Activated CD4-positive, alpha-beta T cell treated with anti-CD3 and anti-CD28 coated beads, Interleukin-2, amount 50 U/mL, for 4 hours (primary cell): ENCODE measurements around the gene LGALS9B.
"Not testable (repeated sequence)": the region's sequence is repeated elsewhere in the genome, so short reads cannot be mapped to it uniquely, and the experiment has no call there.

ENCODE experiments used
- DNase-seq, 2 experiments: peaks; one replicate each; pipeline ENCODE4 v3.0.0-alpha.2; 2020

Gene LGALS9B

GRCh38 chr17:20466553-20466952, 786 bp downstream of the LGALS9B start:
- not testable (repeated sequence) for DNase-seq

GRCh38 chr17:20465535-20465934, 1.8 kb downstream of the LGALS9B start:
- DNase-seq, result not testable (repeated sequence)

- DNase-seq, result not testable (repeated sequence)
Measured at GRCh38 chr17:20464854-20465414, 2.4 kb downstream of the LGALS9B start.

- DNase-seq, result not testable (repeated sequence)
Measured at GRCh38 chr17:20462158-20462557, 5.2 kb downstream of the LGALS9B start.

DNA sequence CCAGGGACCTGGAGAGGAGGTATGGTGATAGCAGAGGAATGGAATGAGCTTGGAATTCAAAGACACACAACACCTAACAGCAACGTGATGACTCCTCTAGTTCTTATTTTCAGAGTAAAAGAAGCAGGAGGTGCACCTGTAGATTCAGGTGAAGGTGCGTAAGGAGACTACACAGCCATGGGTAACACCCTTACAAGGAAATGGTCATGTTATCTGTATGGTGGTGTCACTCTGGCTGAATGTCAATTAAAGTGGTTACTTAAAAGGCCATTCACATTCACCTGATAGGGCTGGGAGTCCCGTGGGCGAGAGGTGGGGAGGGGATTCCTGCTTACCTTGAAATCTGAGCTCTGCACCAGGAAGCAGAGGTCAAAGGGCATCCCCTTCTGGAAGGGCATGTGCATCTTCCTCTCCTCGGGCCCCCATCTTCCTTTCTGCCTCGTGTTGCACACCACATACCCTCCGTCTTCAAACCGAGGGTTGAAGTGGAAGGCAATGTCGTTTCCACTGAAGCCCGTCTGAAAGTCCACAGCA, 9.4 kb downstream of the LGALS9B start:
- not testable (repeated sequence) for DNase-seq

DNA sequence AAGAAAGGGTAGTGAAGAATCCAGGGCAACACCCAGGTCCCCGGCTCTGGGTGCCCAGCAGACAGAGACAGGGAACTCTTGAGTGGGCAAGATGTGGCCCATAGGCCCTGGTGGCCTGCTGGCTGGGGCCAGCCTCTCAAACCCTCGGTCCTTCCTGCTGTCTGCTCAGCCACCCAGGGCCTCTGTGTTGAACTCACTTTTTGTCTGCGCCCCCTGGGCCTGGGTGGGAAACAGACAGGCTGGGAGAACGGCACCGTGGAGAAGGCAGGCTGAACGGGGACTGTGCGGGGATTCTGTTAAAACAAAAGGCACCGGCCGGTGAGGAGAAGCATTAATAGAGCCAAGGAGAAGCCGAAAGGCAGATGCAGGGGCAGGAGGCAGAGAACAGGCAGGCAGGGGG, 12.2 kb downstream of the LGALS9B start:
- not testable (repeated sequence) for DNase-seq

DNA sequence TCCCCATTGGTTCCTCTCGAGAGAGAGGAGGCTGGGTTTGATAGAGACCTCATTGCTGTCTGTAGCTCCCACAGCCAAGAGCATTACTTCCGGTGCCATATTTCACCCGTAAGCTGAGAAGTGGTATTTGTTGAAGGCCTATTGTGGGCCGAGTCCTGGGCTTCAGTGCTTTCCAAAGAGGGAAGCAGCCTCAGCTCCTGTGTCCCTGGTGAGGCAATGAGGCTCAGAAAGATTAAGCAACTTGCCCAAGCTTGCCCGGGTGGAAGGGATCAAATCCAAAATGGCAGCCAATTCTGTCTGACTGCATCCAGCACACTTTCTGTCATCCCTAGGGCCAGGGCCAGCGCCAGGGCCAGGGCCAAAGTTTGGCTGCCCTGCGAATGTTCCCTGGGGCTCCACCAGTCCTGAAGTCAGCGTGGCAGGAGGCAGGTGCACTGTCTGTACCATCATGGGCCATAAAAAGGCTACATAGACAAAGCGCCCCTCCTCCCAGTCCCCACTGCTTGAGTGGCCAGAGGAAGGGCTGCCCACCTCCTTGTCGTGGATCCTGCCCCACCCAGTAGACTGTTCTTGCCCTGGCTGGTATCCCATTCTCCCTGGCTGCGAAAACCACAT, 13.4 kb downstream of the LGALS9B start:
- DNase-seq, result not testable (repeated sequence)

DNA sequence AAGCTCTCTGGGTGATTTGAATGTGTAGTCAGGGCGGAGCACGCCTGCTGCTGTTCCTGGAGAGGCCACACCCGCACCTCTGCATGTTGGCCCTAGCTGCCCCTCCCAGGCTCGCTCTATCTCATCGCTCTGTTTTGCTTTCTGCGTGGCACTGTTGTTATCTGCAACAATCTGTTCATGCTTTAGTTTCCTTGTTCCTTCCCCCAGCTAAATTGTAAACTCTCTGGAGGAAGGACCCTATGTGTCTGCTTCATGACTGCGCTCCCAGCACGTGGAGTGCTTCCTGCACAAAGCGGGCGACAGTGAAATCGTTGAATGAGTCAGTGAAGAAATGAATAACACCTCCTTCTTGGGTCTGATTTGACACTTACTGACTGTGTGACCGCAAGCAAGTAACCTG, 16.5 kb downstream of the LGALS9B start:
- DNase-seq, result not testable (repeated sequence)

- not testable (repeated sequence) for DNase-seq
Measured at GRCh38 chr17:20447534-20448321, 19.6 kb downstream of the LGALS9B start.

- DNase-seq, result not testable (repeated sequence)
Measured at GRCh38 chr17:20446895-20447294, 20.4 kb downstream of the LGALS9B start.

- not testable (repeated sequence) for DNase-seq
Measured at GRCh38 chr17:20444581-20445236, 22.6 kb downstream of the LGALS9B start.

DNA sequence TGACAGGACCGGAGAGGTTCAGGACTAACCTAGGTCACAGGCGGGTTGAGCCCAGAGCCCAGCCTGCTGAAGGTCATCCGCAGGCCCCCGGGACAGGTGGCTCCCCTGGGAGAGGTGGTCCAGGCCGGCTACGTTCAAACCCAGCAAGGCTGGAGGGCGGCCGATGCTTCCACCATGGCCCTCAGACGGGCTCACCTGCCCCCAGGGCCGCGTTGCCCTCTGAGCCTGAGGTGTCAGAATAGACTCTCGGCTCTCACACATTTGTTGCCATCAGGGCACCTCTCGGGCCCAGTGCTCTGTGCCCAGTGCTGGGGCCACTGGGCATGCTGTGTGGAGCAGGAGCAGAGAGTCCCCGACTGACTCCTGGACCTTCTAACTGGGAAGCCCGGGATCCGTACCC, 23.2 kb downstream of the LGALS9B start:
- DNase-seq, result not testable (repeated sequence)

DNA sequence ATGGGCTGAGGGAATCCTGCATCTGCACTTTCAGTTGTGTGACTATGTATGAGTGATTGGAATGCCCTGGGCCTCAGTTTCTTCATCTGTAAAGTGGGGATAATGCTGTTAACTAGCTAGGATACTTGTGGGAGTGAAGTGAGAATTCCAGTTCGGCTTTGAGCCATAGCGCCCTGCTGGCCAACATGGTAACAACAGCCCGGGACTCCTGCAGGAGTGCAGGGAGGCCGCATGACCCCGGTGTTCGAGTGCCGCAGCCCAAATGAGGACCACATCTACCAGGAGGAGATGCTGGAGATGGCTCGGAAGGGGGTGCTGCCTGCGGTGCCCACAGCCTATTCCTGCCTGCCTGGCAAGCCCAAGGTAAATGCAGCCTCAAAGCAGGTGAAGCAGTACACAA, 23.7 kb downstream of the LGALS9B start:
- DNase-seq, result not testable (repeated sequence)

- DNase-seq, result not testable (repeated sequence)
Measured at GRCh38 chr17:20440665-20441064, 26.7 kb downstream of the LGALS9B start.

DNA sequence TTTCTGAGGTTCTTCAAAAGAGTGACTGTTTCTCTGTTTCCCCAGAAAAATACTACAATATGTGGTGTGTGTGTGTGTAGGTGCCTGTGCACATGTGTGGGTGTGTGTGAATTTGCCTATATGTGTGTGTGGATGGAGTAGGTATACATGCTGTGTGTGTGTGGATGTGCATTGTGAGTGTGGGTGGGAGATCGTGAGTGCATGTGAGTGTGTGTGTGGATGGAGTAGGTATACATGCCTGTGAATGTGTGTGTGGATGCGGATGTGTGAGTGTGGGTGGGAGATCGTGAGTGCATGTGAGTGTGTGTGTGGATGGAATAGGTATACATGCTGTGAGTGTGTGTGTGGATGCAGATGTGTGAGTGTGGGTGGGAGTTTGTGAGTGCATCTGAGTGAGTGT, 32.2 kb downstream of the LGALS9B start:
- not testable (repeated sequence) for DNase-seq

DNA sequence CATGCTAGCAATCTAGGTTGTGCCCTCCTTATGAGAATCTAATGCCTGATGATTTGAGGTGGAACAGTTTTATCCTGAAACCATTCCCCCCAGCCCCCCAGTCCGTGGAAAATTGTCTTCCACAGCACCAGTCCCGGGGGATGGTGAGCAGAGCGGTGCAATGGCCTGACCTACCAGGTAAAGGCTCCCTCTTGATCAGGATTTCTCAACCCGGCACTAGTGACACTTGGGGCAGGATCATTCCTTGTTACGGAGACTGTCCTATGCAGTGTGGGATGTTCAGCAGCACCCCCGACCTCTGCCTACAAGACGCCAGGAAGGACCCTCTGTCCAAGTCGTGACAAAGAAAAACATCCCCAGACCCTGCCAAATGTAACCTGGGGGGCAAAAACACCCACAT, 34.0 kb downstream of the LGALS9B start:
- DNase-seq, result not testable (repeated sequence)

DNA sequence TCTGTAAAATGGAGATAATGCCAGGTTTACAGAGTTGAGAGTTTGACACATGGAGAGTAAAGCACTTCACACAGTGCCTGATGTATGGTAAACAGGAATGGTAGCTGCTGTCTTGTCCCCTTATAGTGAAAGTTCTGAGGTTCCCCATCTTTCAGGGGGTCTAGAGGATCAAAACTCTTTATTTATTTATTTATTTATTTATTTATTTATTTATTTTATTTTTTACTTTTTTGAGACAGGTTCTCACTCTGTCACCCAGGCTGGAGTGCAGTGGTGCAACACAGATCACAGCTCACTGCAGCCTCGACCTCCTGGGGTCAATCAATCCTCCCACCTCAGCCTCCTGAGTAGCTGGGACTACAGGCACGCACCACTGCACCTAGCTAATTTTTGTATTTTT, 40.1 kb downstream of the LGALS9B start:
- DNase-seq, result not testable (repeated sequence)

DNA sequence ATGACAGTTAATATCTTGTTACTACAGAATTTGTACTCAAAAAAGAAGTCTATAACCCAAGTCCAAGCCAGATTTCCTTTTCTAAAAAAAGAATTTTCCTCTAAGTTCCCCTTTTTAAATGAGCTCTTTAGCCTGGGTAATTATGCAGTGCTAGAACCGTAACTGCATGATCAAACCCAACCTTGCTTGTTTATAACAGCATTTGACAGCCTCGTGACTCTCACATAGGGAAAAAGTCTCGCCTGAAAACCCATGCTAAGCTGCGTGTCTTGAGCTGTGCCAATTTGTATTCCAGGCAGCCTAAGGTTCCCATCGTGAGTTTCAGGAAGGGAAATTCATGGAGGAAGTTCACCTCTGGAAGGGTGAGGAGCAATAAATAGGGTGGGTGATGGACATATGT, 44.5 kb downstream of the LGALS9B start:
- not testable (repeated sequence) for DNase-seq

DNA sequence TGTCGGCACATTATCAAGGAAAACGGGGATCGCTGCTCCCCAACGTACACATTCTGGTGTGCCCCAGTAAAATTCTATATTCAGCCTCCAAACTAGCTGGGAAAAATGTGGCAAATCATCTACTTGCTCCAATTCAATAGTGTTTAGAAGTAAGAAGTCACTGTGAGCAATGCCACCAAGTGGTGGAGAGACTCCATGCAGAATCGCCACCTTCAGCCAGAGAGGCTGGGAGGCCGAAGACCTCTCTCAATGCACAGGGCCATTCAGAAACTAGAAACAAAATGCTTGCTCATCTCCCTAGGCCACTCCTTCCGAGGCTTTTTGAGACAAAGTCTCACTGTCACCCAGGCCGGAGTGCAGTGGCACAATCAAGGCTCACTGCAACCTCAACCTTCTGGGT, 48.5 kb downstream of the LGALS9B start:
- DNase-seq, result not testable (repeated sequence)

DNA sequence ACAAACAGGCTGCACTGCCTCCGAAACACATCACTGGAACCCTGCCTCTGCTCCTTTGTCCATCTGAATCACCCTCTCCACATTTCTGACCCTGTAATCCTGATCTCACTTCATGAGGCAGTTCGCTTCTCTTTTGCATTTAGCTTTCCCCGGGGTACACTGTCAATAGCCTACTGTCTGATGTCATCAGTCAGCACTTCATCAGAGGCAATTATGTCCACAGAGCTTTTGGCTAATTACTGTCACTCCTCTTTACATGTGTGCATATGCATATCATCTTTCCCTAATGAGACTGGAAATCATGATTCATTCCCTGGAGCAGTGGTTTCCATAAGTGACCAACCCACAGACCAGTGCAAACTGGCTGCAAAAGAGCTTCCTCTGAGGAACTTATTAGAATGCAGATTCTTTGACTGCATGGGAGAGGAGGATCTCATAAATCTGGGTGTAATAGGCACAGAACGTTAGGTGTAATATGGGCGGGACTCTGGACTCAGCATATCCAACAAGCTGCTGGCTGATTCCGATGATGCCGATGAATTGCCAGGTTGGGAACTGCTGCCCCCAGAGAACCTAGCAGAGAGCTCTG, 49.8 kb downstream of the LGALS9B start:
- not testable (repeated sequence) for DNase-seq

DNA sequence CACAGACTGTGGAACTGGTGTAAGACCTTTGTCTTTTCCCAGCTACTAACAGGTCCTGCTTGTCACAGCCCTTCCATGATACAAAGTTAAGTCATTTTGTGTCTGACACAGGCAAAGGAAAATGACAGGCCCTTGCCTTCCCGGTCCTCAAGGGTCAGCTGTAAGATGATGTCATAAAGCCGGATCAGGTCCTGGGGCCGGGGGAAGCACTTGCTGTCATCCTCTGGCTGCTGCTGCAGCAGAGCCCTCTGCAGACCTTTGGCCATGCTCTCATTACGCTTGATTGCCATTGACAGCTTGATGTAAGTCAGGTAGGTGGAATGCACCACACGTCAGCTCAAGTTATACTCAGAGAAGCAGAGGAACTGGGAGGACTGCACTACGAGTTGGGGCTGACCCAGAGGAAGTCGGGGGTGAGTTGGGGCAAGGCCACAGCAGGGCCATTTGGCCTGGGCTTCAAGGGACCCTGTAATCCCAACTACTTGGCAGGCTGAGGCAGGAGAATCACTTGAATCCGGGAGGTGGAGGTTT, 50.9 kb downstream of the LGALS9B start:
- DNase-seq, result not testable (repeated sequence)

GRCh38 chr17:20415479-20415878, 51.9 kb downstream of the LGALS9B start:
- not testable (repeated sequence) for DNase-seq
